Pons (tissue), 1 donor: Measurements from ENCODE around the gene CXCR5.
A peak's percentile ranks its signal among the peaks of the same experiment; 100 is the strongest.

Experiments
- DNase-seq: peaks from one replicate; pipeline ENCODE4 v3.0.0-alpha.2; 2016; ENCODE audit warnings: low spot score

The CXCR5 gene

GRCh38 chr11:118927554-118928100, 43.9 kb downstream of the CXCR5 start:
- no peak for DNase-seq

- DNase-seq = peak; percentile 96
Measured at GRCh38 chr11:118928101-118928869, 44.6 kb downstream of the CXCR5 start.

DNA sequence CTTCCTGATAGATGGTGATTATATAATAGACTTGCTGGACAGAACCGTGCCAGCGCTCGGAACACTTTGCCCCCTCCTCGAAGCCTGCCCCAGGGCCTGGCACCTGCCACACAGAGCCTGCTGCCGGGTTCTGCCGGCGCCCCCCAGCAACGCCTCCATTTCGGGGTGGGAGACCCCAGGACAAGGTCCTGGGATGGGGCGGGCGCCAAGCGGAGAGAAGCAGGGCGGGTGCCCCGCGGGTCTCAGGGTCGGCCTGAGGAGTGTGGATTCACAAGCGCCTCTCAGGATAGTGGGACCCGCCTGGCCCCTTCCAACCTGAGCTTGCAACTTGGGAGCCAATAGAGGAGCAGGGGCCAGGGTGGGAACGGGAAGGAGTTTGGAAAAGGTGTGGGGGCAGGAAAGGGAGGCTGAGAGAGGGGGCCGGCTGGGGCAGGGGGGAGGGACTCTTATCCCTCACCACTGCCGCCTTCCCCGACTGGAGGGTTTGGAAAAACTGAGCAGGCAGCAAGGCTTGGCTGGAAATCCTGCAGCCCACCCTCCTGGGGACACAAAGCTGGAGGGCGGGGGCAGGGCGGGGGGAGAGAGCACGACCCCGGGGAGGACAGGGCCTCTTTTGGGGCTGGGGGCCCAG, 45.3 kb downstream of the CXCR5 start:
- DNase-seq = no peak

DNA sequence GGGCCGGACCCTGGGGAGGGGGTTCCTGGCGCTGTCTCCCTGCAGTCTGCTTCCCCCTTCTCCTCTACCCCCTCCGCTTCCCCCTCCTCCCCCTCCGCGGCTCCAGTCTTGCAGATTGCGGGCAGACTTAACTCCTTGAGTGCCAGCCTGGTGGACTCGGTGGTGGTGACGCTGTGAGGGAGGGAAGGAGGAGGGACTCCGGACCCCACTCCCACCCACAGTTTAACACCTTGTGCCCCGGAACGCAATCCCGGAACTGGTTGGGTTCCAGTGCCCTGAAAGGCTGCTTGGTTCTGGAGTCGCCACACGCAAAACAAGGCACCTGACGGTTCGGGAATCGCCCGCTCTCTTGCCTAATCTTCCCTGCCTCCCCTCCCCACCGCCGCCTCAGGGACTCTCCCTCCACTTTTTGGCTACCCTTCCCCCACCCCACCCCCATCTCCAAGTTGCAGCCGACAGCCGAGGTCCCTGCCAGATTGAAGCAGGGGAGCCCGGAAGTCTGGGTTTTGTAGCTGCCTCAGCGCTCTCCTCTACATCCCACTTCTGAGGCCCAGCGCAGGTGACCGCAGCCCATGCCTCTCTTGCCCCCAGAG, 45.9 kb downstream of the CXCR5 start:
- peak; percentile 79 for DNase-seq

GRCh38 chr11:118930094-118930712, 46.5 kb downstream of the CXCR5 start:
- DNase-seq = peak; percentile 81

DNA sequence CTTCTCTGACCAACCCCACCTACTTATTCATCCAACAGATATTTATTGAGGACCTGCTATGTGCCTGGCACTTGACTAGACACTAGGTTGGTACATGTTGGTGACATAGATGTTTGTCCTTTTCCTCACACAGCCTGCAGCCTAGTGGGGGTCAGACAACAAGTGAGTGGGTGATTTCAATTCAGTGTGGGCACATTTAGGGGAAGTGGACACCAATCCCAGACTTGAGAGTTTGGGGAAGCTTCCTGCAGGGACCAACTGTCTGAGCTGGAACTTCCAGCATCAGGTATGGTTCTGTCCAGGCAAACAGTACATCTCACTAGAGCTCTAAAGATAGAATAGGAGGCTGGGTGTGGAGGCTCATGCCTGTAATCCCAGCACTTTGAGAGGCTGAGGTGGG, 47.9 kb downstream of the CXCR5 start:
- no peak for DNase-seq

GRCh38 chr11:118933486-118933885, 49.8 kb downstream of the CXCR5 start:
- DNase-seq = no peak

GRCh38 chr11:118935376-118935775, 51.7 kb downstream of the CXCR5 start:
- no peak for DNase-seq

DNA sequence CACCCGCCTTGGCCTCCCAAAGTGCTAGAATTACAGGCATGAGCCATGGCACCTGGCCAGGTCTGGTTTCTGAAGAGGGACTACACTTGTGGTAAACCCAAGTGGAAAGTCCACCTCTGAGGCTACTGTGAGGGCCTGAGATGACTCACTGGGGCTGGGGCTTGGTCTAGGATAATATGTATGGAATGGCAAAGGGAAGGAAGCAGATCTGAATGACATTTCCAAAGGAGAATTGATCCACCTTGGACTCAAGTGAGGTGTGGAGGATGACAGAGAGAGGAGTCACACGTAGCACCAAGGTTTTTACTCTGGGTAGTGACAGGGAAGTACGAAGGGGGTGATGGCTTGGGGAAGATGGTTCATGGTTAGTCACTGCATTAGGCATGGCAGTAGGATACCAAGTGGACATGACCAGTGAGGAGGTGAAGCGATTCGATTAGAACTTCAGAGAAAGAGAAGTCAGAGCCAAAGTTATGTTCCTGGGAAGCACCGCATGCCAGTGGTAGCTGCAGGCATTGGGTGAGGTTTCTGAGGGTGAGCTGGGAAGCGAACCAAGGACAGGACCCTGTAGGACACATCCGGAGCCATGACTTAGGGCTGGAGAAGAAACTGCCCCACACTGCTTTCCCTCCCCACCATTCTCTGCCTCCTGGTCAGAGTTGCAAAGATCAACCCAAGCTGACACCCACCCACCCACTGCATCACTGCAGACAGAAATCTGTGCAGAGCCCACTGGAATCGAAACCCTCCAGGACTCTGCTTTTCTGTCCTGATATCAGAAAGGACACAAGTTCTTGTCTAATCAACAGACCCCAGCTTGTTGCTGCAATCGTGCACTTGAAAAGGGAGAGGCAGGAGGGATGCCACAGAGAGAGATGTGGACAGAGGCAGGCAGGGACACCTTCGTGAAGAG, 55.1 kb downstream of the CXCR5 start:
- no peak for DNase-seq

GRCh38 chr11:118939404-118939915, 55.8 kb downstream of the CXCR5 start:
- no peak for DNase-seq

- DNase-seq = no peak
Measured at GRCh38 chr11:118939953-118940598, 56.4 kb downstream of the CXCR5 start.

- DNase-seq = no peak
Measured at GRCh38 chr11:118947091-118947490, 63.4 kb downstream of the CXCR5 start.
